Prostate gland (tissue), 2 donors: ENCODE measurements around the gene POLR1B.

Experiments used
- POLR2AphosphoS5 ChIP-seq: sonication (generic); formaldehyde crosslinking; IDR thresholded peaks from one replicate; pipeline ENCODE4 v1.6.1; 2017; ENCODE audit warnings: antibody characterized with exemption
- TF ChIP-seq, protein P1 (sequence below), 4 experiments: fragments of 200-600 bp in 2 of 4; fragments of 450-650 bp in 2 of 4; sonication (generic) in 2 of 4; IDR thresholded peaks; 1 replicate in 3 of 4; 2 replicates in 1 of 4; pipeline ENCODE4 v1.5.1; 2016 to 2019; ENCODE audit warnings: antibody characterized with exemption in 4 of 4, mild to moderate bottlenecking in 2 of 4, moderate library complexity in 2 of 4

DNA sequence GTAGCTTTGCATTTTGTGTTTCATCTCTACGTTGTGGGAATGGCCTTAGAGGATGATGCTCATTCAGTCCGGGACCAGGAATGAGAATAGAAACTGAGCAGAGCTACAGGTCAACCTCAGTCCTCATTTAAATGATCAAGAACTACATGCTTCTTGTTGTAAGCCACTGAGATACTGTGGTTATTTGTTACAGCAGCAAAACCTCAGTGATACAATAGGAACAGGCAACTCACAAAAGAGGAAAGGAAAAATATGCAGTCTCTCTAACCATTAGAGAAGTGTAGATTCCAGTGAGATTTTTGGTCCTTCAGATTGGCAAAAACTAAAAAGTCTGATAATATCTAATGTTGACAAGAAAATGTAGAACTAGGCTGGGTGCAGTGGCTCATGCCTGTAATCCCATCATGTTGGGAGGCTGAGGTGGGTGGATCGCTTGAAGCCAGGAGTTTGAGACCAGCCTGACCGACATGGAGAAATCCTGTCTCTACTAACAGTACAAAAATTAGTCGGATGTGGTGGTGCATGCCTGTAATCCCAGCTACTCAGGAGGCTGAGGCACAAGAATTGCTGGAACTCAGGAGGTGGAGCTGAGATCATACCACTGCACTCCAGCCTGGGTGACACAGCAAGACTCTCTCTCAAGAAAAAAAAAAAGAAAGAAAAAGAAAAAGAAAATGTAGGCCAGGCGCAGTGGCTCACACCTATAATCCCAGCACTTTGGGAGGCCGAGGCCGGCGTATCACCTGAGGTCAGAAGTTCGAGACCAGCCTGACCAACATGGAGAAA, 55.5 kb downstream of the POLR1B start:
- TF ChIP-seq, protein P1, sequence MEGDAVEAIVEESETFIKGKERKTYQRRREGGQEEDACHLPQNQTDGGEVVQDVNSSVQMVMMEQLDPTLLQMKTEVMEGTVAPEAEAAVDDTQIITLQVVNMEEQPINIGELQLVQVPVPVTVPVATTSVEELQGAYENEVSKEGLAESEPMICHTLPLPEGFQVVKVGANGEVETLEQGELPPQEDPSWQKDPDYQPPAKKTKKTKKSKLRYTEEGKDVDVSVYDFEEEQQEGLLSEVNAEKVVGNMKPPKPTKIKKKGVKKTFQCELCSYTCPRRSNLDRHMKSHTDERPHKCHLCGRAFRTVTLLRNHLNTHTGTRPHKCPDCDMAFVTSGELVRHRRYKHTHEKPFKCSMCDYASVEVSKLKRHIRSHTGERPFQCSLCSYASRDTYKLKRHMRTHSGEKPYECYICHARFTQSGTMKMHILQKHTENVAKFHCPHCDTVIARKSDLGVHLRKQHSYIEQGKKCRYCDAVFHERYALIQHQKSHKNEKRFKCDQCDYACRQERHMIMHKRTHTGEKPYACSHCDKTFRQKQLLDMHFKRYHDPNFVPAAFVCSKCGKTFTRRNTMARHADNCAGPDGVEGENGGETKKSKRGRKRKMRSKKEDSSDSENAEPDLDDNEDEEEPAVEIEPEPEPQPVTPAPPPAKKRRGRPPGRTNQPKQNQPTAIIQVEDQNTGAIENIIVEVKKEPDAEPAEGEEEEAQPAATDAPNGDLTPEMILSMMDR (IDR thresholded peaks at IDR 0.05) = no peak
- no peak for TF ChIP-seq POLR2AphosphoS5
